K562 (cell line): Measurements from ENCODE around the gene ROR2. TPM values are rescaled to one million over a fixed set of nuclear protein-coding genes. Genes with fewer than 3 reads are reported as not detected.

Experiments
- BRD9 ChIP-seq: fragments of 450-650 bp; IDR thresholded peaks from 2 replicates; pipeline ENCODE4 v1.6.1; 2018; ENCODE audit warnings: low read depth; ENCODE audit not compliant: partially characterized antibody
- KDM5B ChIP-seq: fragments of 200-600 bp; sonication (generic); IDR thresholded peaks from 2 replicates; pipeline ENCODE4 v1.6.1; 2012; ENCODE audit warnings: low read depth, mild to moderate bottlenecking, moderate library complexity, low read length, control low read depth, inconsistent platforms; ENCODE audit not compliant: insufficient replicate concordance
- MYC ChIP-seq, 2 experiments: fragments of 250-450 bp in 1 of 2; sonication (Bioruptor Pico) in 1 of 2; IDR thresholded peaks; 2 replicates each; pipeline versions ENCODE4 v1.5.1 to v1.6.1; 2012 to 2021; ENCODE audit warnings: low read depth in 2 of 2, borderline replicate concordance in 1 of 2, improper control_type of control experiment in 1 of 2, low read length in 1 of 2, mild to moderate bottlenecking in 1 of 2, moderate library complexity in 1 of 2
- PBX2 ChIP-seq, 2 experiments: IDR thresholded peaks in 1 of 2; conservative IDR thresholded peaks in 1 of 2; 2 replicates each; pipeline ENCODE4 v1.6.1; 2016; ENCODE audit warnings: low read depth in 2 of 2, mild to moderate bottlenecking in 1 of 2, missing compliant biosample characterization in 1 of 2, missing genetic modification characterization in 1 of 2, moderate library complexity in 1 of 2
- SMARCA4 ChIP-seq: fragments of 450-650 bp; IDR thresholded peaks from 2 replicates; pipeline ENCODE4 v1.6.1; 2016
- SNRNP70 ChIP-seq: fragments of 200-400 bp; formaldehyde crosslinking; optimal IDR thresholded peaks from 2 replicates; pipeline ENCODE3; 2017; ENCODE audit warnings: low read depth, low read length
- SPI1 ChIP-seq: IDR thresholded peaks from 2 replicates; pipeline ENCODE4 v1.6.1; 2011; ENCODE audit warnings: low read depth, low read length, control low read depth, borderline replicate concordance
- polyA plus RNA-seq, 8 experiments: library from polyadenylated mRNA; depleted of rRNA in 4 of 8; stranded (reverse) in 5 of 8; unstranded in 3 of 8; fragments of >200 nt; fragmentation: Nextera tagmentation in 2 of 8; fragmentation: Illumina TruSeq in 1 of 8; extraction: Ambion mirVana in 2 of 8; extraction: Trizol in 1 of 8; gene quantifications; 2 replicates each; pipeline versions ENCODE4 v1.2.1 to v1.2.3, GENCODE V29; 2011 to 2014; ENCODE audit warnings: inconsistent platforms in 1 of 8, missing spikeins in 1 of 8
- total RNA-seq, 7 experiments: library from RNA; depleted of rRNA in 6 of 7; stranded (reverse); fragments of >200 nt in 6 of 7; fragmentation: Illumina TruSeq in 2 of 7; extraction: Trizol in 2 of 7; gene quantifications; 2 replicates each; pipeline versions ENCODE4 v1.2.1 to v1.2.3, GENCODE V29; 2011 to 2021; ENCODE audit warnings: low replicate concordance in 1 of 7

The ROR2 gene
- total and polyA plus RNA-seq, 9 of the 15 experiments (the other 6 are each of a cell fraction or from before 2014, with no cell fraction given): 5.6 to 33.8 (median 15.3) TPM

- TF ChIP-seq MYC (IDR thresholded peaks at IDR 0.05; ENCODE audit: low read depth, low read length) (0 out of 2 replicates have a peak, but pooled peaks have one; percentile 22), MYC (CRISPR knock-in tag; IDR thresholded peaks at IDR 0.05; ENCODE audit: borderline replicate concordance, low read depth) (no peak), SMARCA4 (0 out of 2 replicates have a peak, but pooled peaks have one; percentile 13), PBX2 (CRISPR knock-in tag; IDR thresholded peaks at IDR 0.05; ENCODE audit: low read depth) (no peak), PBX2 (tag; conservative IDR thresholded peaks at IDR 0.05; ENCODE audit: low read depth) (peak; percentile 96), KDM5B (no peak), SPI1 (peak; percentile 43; the same call in 1 of the 2 replicates), BRD9 (no peak), SNRNP70 (no peak)
These were observed 53.4 kb downstream of the ROR2 start (continued) for GRCh38 chr9:91896513-91897121.
